ENCODE results near the gene NOS1AP.

NOS1AP gene

DNA sequence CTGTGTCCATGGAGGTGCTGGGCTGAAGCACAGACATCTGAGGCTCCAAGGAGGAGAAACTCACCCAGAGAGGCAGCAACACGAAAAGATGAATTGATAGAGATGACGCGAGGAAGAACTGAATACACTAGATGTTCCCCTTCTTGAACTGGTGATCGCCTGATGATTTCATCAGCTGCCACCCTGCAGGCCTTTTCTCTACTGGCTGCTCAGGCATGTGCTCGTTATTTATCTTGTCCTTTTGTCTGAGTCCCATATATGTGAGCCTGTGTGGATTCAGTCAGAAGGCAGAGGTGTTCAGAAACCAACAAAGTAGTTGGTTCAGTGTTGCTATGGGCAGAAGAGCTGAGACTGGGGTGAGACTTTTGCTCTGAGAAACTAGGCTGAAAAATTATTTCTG lies 202.9 kb downstream of the NOS1AP start:
- H3K4me1 ChIP-seq (ENCODE audit: insufficient read depth, low read length): no peaks in the 10 kb centered on the region
- H3K9me3 ChIP-seq (ENCODE audit: low read length): no peaks in the 10 kb centered on the region
- H3K4me3 ChIP-seq (ENCODE audit: low read depth in 1 of 2, low read length in 2 of 2): no peak overlapping the region
- no peaks in the 10 kb centered on the region for H3K27me3 ChIP-seq (ENCODE audit: control insufficient read depth in 1 of 2, insufficient read depth in 2 of 2, low read length in 2 of 2)
- H3K27ac ChIP-seq (ENCODE audit: low read depth, low read length): no peak overlapping the region
- no peaks in the 10 kb centered on the region for H3K36me3 ChIP-seq (ENCODE audit: insufficient read depth, low read length)
- H3K9ac ChIP-seq (ENCODE audit: low read length): no peak overlapping the region

DNA sequence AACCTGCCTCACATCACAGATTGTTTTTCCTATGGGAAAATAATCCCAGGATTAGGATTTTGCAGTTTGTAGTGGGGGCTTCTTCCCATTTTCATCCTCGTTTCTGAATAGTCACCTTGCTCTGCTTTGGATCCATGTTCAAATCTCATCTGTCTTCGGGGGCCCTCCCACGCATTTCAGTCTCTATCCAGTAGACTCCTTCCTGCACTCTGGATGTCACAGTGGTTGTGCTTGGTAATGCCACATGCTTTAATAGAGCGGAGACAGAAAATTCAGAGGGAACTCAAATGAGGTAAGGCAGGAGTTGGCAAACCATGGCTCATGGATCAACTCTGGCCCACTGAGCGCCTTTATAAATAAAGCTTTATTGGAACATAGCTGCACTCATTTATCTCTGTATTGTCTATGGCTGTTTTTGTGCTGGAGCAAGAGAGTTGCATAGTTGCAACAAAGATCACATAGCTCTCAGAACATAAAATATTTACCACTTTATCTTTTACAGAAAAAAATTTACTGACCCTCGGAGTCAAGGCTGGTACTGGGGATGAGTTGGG lies 206.2 kb downstream of the NOS1AP start:
- H3K27ac ChIP-seq (ENCODE audit: low read depth, low read length): no peak overlapping the region
- H3K9ac ChIP-seq (ENCODE audit: low read length): no peak overlapping the region
- no peaks in the 10 kb centered on the region for H3K4me1 ChIP-seq (ENCODE audit: insufficient read depth, low read length)
- no peak overlapping the region for H3K4me3 ChIP-seq (ENCODE audit: low read depth in 1 of 2, low read length in 2 of 2)
- H3K9me3 ChIP-seq (ENCODE audit: low read length): no peaks in the 10 kb centered on the region
- H3K36me3 ChIP-seq (ENCODE audit: insufficient read depth, low read length): no peaks in the 10 kb centered on the region
- H3K27me3 ChIP-seq (ENCODE audit: control insufficient read depth in 1 of 2, insufficient read depth in 2 of 2, low read length in 2 of 2): no peaks in the 10 kb centered on the region

DNA sequence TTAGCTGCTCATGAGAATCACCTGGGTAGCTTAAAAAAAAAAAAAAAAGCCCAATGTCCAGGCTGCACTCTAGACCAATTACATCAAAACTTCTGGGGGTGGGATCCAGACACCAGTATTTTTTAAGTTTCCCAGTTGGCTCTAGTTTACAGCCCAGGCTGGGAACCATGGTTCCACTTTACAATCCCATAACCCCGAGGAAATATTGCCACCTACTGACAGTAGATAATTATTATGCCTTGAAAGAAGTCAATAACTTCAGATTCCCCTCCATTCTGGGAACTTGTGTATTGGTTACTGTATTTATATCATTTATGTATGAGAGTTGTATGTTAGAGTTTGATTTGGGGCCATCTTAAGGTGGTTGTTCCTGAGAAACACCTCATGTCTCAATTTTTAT lies 207.0 kb downstream of the NOS1AP start:
- H3K36me3 ChIP-seq (ENCODE audit: insufficient read depth, low read length): no peaks in the 10 kb centered on the region
- H3K4me3 ChIP-seq (ENCODE audit: low read depth in 1 of 2, low read length in 2 of 2): no peak overlapping the region
- no peaks in the 10 kb centered on the region for H3K4me1 ChIP-seq (ENCODE audit: insufficient read depth, low read length)
- no peak overlapping the region for H3K27ac ChIP-seq (ENCODE audit: low read depth, low read length)
- no peaks in the 10 kb centered on the region for H3K27me3 ChIP-seq (ENCODE audit: control insufficient read depth in 1 of 2, insufficient read depth in 2 of 2, low read length in 2 of 2)
- no peak overlapping the region for H3K9ac ChIP-seq (ENCODE audit: low read length)
- H3K9me3 ChIP-seq (ENCODE audit: low read length): no peaks in the 10 kb centered on the region

GRCh38 chr1:162279136-162279498 lies 209.6 kb downstream of the NOS1AP start:
- H3K36me3 ChIP-seq (ENCODE audit: insufficient read depth, low read length): no peaks in the 10 kb centered on the region
- no peak overlapping the region for H3K9ac ChIP-seq (ENCODE audit: low read length)
- H3K4me3 ChIP-seq (ENCODE audit: low read depth in 1 of 2, low read length in 2 of 2): no peak overlapping the region
- no peaks in the 10 kb centered on the region for H3K9me3 ChIP-seq (ENCODE audit: low read length)
- H3K27ac ChIP-seq (ENCODE audit: low read depth, low read length): no peak overlapping the region
- H3K27me3 ChIP-seq (ENCODE audit: control insufficient read depth in 1 of 2, insufficient read depth in 2 of 2, low read length in 2 of 2): no peaks in the 10 kb centered on the region
- peaks cover 4% of the 10 kb centered on the region for H3K4me1 ChIP-seq (ENCODE audit: insufficient read depth, low read length)

DNA sequence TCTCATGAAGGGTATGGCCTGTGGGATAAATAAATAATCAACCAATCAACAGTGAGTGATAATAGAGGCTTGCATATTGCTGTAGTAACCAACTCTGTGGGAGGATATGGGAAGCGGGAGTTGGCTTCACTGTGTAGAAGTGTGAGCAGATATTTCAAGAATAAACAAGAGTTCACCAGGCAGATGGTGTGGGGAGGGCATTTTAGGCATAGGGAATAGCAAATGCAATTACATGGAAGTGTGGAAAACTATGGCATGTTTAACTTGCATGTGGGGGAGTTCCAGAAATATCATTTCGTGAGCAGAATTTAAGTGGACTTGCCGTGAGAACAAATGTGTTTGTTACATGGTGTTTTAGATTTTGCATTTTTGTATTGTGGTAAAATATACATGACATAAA lies 211.9 kb downstream of the NOS1AP start:
- peaks cover 21% of the 10 kb centered on the region for H3K4me1 ChIP-seq (ENCODE audit: insufficient read depth, low read length)
- H3K9me3 ChIP-seq (ENCODE audit: low read length): no peaks in the 10 kb centered on the region
- H3K36me3 ChIP-seq (ENCODE audit: insufficient read depth, low read length): no peaks in the 10 kb centered on the region
- H3K27me3 ChIP-seq (ENCODE audit: control insufficient read depth in 1 of 2, insufficient read depth in 2 of 2, low read length in 2 of 2): no peaks in the 10 kb centered on the region
- no peak overlapping the region for H3K9ac ChIP-seq (ENCODE audit: low read length)
- H3K27ac ChIP-seq (ENCODE audit: low read depth, low read length): no peak overlapping the region
- H3K4me3 ChIP-seq (ENCODE audit: low read depth in 1 of 2, low read length in 2 of 2): no peak overlapping the region

GRCh38 chr1:162283657-162284056 lies 214.2 kb downstream of the NOS1AP start:
- Histone ChIP-seq H3K36me3 (ENCODE audit: insufficient read depth, low read length) (no peaks in the 10 kb centered on the region), H3K4me1 (ENCODE audit: insufficient read depth, low read length) (peaks cover 21% of the 10 kb centered on the region), H3K27ac (ENCODE audit: low read depth, low read length) (no peak overlapping the region), H3K9ac (ENCODE audit: low read length) (no peak overlapping the region), H3K4me3 (ENCODE audit: low read depth in 1 of 2, low read length in 2 of 2) (no peak overlapping the region), H3K9me3 (ENCODE audit: low read length) (no peaks in the 10 kb centered on the region), H3K27me3 (ENCODE audit: control insufficient read depth in 1 of 2, insufficient read depth in 2 of 2, low read length in 2 of 2) (no peaks in the 10 kb centered on the region)

GRCh38 chr1:162284206-162284955 lies 214.9 kb downstream of the NOS1AP start:
- no peaks in the 10 kb centered on the region for H3K9me3 ChIP-seq (ENCODE audit: low read length)
- no peak overlapping the region for H3K9ac ChIP-seq (ENCODE audit: low read length)
- H3K27me3 ChIP-seq (ENCODE audit: control insufficient read depth in 1 of 2, insufficient read depth in 2 of 2, low read length in 2 of 2): no peaks in the 10 kb centered on the region
- H3K27ac ChIP-seq (ENCODE audit: low read depth, low read length): no peak overlapping the region
- H3K36me3 ChIP-seq (ENCODE audit: insufficient read depth, low read length): no peaks in the 10 kb centered on the region
- H3K4me1 ChIP-seq (ENCODE audit: insufficient read depth, low read length): peaks cover 21% of the 10 kb centered on the region
- H3K4me3 ChIP-seq (ENCODE audit: low read depth in 1 of 2, low read length in 2 of 2): no peak overlapping the region

DNA sequence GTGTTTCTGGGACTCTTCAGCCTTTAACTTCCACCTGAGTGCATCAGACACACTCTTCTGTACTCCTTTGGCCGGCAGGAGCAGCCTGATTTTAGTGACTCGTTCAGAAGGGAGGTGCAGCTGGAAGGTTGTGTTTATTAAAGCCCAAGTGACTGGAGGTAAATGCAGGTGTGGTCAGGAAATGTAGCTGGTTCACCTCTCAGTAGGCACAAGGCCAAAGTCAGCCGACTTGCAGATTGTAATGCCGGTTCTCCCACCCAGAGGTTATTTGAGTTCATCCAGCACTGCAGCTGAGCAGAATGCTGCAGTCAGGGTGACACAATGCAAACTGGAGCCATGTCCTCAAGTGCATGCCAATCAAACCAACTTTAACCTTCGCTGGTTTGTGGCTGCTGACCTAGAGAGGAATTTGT lies 215.7 kb downstream of the NOS1AP start:
- no peak overlapping the region for H3K27ac ChIP-seq (ENCODE audit: low read depth, low read length)
- H3K9me3 ChIP-seq (ENCODE audit: low read length): no peaks in the 10 kb centered on the region
- H3K36me3 ChIP-seq (ENCODE audit: insufficient read depth, low read length): no peaks in the 10 kb centered on the region
- H3K9ac ChIP-seq (ENCODE audit: low read length): no peak overlapping the region
- H3K27me3 ChIP-seq (ENCODE audit: control insufficient read depth in 1 of 2, insufficient read depth in 2 of 2, low read length in 2 of 2): no peaks in the 10 kb centered on the region
- no peak overlapping the region for H3K4me3 ChIP-seq (ENCODE audit: low read depth in 1 of 2, low read length in 2 of 2)
- H3K4me1 ChIP-seq (ENCODE audit: insufficient read depth, low read length): peaks cover 21% of the 10 kb centered on the region

DNA sequence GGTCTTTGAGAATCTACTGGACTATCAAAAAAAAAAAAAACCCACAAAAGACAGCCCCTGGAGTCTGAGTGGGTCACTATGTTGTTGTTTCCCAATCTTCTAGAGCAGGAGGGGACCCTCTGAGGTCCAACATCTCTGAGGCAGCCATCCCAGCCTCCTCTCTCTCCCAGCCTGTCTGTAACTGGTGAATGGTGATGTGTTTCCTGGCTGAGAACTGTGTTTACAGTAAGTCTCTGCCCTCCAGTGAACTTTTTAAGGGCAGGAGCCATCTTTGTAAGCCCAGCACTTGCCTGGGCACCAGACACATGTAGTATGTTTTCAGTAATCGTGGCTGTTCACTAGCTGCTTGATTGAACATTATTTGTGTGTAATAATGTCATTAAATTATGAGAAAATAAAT lies 221.5 kb downstream of the NOS1AP start:
- Histone ChIP-seq H3K27me3 (ENCODE audit: control insufficient read depth in 1 of 2, insufficient read depth in 2 of 2, low read length in 2 of 2) (no peaks in the 10 kb centered on the region), H3K4me1 (ENCODE audit: insufficient read depth, low read length) (no peaks in the 10 kb centered on the region), H3K4me3 (ENCODE audit: low read depth in 1 of 2, low read length in 2 of 2) (no peak overlapping the region), H3K36me3 (ENCODE audit: insufficient read depth, low read length) (no peaks in the 10 kb centered on the region), H3K9ac (ENCODE audit: low read length) (no peak overlapping the region), H3K9me3 (ENCODE audit: low read length) (no peaks in the 10 kb centered on the region), H3K27ac (ENCODE audit: low read depth, low read length) (no peak overlapping the region)

DNA sequence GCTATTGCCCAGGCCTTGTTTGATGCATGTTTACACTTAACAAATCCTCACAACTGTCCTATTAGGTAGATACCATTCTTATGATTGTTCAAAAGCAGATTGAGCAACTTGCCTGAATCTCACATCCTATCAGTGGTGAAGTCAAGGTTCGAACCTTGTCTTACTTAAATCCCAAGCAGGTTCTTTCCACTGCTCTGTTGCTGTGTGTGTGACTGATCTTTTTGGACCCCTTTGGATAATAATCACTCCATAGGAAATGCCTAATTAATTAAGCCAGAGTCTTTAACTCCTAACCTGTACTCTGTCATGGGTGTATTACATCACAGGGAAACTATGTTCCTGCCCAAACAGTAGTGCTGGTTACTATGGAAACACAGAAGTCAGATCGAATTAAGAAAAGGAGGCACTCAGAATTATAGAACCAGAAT lies 222.9 kb downstream of the NOS1AP start:
- H3K9ac ChIP-seq (ENCODE audit: low read length): no peak overlapping the region
- H3K36me3 ChIP-seq (ENCODE audit: insufficient read depth, low read length): no peaks in the 10 kb centered on the region
- H3K9me3 ChIP-seq (ENCODE audit: low read length): no peaks in the 10 kb centered on the region
- H3K27ac ChIP-seq (ENCODE audit: low read depth, low read length): no peak overlapping the region
- H3K27me3 ChIP-seq (ENCODE audit: control insufficient read depth in 1 of 2, insufficient read depth in 2 of 2, low read length in 2 of 2): no peaks in the 10 kb centered on the region
- H3K4me1 ChIP-seq (ENCODE audit: insufficient read depth, low read length): no peaks in the 10 kb centered on the region
- H3K4me3 ChIP-seq (ENCODE audit: low read depth in 1 of 2, low read length in 2 of 2): no peak overlapping the region

DNA sequence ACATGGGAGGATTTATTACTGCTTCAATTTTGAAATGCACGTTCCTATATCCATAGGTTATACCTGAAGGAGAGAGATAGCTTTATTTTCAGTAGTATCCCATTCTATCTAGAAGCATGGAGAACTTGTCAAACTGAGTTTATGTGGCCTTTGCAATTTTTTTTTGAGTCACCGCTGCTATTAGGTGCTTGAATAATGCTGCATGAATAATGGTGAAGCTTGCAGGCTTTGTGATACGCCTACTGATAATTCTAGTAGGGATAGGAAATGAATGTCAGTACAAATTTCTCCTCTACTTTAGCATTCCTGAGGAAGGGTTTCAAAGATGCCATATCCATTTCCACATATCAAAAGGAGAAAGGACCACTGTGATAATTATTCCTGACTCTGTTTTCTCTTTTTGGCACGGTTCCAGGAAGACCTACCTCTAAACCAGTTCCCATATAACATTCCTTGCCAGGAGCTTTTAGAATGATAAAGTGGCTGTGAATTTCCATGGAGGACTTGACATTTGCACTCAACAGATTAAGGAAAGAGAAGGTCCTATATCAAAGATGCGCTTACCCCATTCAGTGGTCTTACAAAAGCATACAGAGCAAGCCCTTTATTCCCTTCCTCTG lies 223.7 kb downstream of the NOS1AP start:
- Histone ChIP-seq H3K4me1 (ENCODE audit: insufficient read depth, low read length) (no peaks in the 10 kb centered on the region), H3K27me3 (ENCODE audit: control insufficient read depth in 1 of 2, insufficient read depth in 2 of 2, low read length in 2 of 2) (no peaks in the 10 kb centered on the region), H3K4me3 (ENCODE audit: low read depth in 1 of 2, low read length in 2 of 2) (no peak overlapping the region), H3K27ac (ENCODE audit: low read depth, low read length) (no peak overlapping the region), H3K36me3 (ENCODE audit: insufficient read depth, low read length) (no peaks in the 10 kb centered on the region), H3K9me3 (ENCODE audit: low read length) (no peaks in the 10 kb centered on the region), H3K9ac (ENCODE audit: low read length) (no peak overlapping the region)

GRCh38 chr1:162294015-162294414 lies 224.5 kb downstream of the NOS1AP start:
- Histone ChIP-seq H3K4me1 (ENCODE audit: insufficient read depth, low read length) (no peaks in the 10 kb centered on the region), H3K9ac (ENCODE audit: low read length) (no peak overlapping the region), H3K36me3 (ENCODE audit: insufficient read depth, low read length) (no peaks in the 10 kb centered on the region), H3K9me3 (ENCODE audit: low read length) (no peaks in the 10 kb centered on the region), H3K27me3 (ENCODE audit: control insufficient read depth in 1 of 2, insufficient read depth in 2 of 2, low read length in 2 of 2) (no peaks in the 10 kb centered on the region), H3K27ac (ENCODE audit: low read depth, low read length) (no peak overlapping the region), H3K4me3 (ENCODE audit: low read depth in 1 of 2, low read length in 2 of 2) (no peak overlapping the region)
